DND-41 (cell line): Measurements from ENCODE around the gene MYH9.

Experiments
- EZH2 ChIP-seq: IDR thresholded peaks from 3 replicates; pipeline ENCODE4 v1.6.1; 2012; ENCODE audit warnings: borderline replicate concordance, low read depth, mild to moderate bottlenecking, moderate library complexity, low read length, inconsistent platforms; ENCODE audit not compliant: severe bottlenecking
- TF ChIP-seq, protein P1 (sequence below): IDR thresholded peaks from 2 replicates; pipeline ENCODE4 v1.5.1; 2012; ENCODE audit warnings: borderline replicate concordance, low read length, moderate library complexity, mild to moderate bottlenecking; ENCODE audit not compliant: poor library complexity, severe bottlenecking; ENCODE audit errors: extremely low read depth

GRCh38 chr22:36405221-36405661 is 17.5 kb upstream of the MYH9 start:
- TF ChIP-seq, protein P1, sequence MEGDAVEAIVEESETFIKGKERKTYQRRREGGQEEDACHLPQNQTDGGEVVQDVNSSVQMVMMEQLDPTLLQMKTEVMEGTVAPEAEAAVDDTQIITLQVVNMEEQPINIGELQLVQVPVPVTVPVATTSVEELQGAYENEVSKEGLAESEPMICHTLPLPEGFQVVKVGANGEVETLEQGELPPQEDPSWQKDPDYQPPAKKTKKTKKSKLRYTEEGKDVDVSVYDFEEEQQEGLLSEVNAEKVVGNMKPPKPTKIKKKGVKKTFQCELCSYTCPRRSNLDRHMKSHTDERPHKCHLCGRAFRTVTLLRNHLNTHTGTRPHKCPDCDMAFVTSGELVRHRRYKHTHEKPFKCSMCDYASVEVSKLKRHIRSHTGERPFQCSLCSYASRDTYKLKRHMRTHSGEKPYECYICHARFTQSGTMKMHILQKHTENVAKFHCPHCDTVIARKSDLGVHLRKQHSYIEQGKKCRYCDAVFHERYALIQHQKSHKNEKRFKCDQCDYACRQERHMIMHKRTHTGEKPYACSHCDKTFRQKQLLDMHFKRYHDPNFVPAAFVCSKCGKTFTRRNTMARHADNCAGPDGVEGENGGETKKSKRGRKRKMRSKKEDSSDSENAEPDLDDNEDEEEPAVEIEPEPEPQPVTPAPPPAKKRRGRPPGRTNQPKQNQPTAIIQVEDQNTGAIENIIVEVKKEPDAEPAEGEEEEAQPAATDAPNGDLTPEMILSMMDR: no peak
- TF ChIP-seq EZH2: no peak
